RPMI7951 (cell line): ENCODE measurements around the gene DIO1. TPM values are rescaled to one million over a fixed set of nuclear protein-coding genes. Genes with fewer than 3 reads are reported as not detected.

Experiments
- DNase-seq: peaks from one replicate; pipeline ENCODE4 v3.0.0-alpha.2; 2012; ENCODE audit warnings: low read depth
- total RNA-seq: library from RNA; depleted of rRNA; stranded (reverse); fragments of >200 nt; shearing (Covaris generic); gene quantifications from 2 replicates; pipeline ENCODE4 v1.2.3, GENCODE V29; 2014

DIO1 gene
- total RNA-seq, 1 experiment from 2014 or later, result not detected

DNA sequence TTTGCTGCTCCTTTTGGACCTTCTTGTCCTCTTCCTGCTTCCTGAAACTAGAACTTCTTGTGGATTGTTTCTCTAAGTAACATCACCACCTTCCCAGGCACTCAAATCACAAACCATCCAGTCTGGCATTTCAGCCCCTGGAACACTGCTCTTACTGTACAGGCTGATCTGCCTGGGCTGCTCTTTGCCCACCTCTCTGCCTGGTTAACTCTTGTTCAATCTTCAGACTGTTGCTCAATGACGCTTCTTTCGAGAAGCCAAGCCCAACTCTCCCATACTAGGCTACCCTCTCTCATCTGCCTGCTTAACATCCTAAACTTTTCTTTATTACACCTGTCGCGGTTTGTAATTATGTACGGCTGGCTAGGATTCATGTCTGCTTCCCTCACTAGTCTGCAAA, 657 bp downstream of the DIO1 start:
- DNase-seq, result no peak

DNA sequence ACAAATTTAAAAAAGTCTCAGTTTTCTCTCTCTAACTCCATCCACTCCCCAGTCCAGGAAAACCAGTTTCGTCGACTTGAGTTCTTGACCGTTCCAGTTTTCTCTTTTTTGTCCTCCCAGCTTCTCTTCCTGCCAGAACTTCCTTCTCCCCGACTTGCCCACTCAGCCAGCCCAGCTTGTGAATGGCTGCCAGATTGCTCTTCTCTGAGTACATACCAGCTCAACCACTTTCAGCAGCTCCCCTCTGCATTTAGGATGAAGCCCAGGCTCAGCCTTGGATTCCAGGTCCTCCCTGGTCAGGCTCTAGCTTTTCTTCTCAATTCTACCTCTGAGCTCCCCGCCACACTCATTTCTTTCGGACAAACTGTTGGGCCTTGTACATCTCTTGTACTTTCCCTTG, 1.4 kb downstream of the DIO1 start:
- DNase-seq, result no peak

DNA sequence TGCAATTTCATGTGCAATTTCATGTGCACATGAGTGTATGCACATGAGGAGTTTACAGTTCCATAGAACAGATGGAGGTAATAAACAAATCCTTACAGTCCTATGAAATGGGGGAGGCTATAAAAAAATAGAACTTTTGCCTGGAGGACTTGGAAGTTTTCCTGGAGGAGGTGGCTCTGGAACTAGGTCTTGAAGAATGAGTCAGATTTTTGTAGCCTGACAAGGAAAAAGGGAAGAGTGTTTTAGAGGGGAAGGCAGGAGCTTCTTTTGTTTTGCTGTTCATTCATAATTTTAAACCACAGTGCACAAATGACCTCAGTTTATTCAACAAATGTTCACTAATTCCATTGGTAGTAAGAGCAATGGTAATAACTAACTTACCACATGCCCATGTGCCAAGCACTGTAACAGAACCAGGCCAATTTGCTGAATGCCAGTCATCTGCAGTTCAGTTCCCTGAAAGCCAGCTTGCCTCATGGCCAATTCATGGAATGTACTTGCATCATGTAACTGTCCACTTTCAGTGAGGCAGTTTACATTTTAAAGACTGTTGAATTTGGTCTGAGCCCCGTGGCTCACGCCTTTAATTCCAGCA, 2.7 kb downstream of the DIO1 start:
- DNase-seq, result peak; percentile 91

DNA sequence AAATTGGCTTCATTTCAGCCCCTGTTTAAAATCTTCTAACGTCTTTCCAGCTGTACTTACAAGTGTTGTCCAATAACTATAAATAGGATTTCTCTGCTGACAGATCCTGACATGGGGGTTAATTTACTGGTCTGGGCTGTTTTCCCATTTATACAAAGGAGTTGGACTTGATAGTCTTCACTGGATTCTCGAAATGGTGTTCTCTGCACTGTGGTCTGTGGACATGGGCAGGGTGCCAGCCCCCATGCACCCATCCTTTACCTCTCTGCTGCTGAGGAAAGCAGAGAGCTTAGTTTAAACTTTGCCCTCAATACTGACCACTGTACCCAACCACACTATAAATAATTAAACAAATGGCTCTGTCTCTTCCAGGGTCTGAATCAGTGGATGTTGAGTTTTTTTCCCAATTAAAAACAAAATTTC, 5.2 kb downstream of the DIO1 start:
- DNase-seq, result peak; percentile 79

GRCh38 chr1:53899708-53900107, 5.7 kb downstream of the DIO1 start:
- no peak for DNase-seq

DNA sequence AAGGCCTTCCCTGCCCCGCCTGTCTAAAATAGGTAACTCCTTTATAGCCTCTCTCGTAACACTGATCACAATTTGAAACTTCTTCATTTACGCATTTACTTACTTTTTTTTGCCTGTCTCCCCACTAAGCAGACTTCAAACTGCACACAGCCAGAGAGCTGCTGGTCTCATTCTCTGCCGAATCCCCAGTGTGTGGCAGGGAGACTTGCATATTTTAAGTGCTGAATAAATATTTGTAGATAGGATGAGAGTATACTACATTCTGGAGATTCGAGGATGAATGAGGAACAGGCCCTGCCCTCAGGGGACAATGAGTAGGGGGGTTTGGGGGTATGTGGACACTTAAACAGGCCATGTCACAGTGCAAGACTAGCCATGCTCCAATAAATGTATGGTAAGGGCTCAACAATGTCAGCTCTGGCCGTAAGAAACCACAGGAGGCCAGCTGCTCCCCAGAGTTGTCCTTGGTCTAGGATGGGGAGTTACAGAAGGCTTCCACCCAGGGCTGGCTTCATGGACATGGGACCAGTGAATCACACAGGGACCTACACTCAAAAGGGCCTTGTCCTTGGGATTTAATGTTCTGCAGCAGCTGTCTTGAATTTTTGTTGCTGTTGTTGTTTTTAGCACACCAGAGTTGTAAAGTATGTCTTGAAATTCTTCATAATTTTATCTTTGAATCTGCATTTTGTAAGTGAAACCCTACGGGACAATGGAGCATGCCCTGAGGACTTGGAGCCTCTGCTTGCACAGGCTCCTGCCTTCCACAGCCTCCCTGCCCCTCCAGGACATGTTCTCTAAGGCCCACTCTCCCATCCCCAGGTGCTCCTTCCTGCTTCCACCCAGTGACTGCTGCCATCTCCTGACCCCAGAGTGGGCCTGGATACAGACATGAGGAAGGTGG, 8.5 kb downstream of the DIO1 start:
- peak; percentile 29 for DNase-seq

DNA sequence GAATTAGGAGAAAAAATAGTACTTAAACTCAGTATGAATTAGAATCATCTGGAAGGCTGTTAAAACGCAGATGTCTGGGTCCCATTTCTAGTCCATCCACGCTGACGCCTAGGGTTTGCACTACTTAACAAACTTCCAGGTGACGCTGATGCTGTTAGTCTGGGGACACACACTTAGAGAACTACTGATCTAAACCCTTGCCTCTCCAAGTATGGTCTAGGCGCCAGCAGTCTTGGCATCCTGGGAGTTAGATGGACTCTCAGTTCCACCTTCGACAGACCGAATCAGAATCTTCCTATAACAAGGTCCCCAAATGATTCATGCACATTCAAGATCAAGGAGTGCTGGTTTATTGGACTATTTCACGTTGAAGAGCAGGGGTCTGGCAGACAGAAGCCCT, 11.5 kb downstream of the DIO1 start:
- DNase-seq, result no peak

GRCh38 chr1:53906121-53906520, 12.1 kb downstream of the DIO1 start:
- DNase-seq, result no peak

DNA sequence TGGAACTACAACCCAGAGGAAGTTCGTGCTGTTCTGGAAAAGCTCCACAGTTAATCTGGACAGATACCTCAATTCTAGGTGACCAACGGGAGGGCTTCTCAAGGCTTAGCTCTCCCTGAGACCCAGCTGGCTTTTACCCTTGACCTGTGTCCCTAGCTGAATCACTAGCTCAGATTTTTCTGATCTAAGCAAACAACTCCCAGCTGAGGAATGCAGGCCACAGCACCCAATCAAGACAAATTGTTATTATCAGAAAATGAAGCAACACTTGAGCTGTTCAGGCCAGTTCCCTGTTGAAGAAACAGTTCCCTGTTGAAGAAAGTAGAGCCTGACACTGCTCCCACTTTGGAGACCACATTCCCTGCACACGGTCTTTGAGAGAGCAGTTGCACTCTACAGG, 16.0 kb downstream of the DIO1 start:
- DNase-seq, result no peak

- DNase-seq, result no peak
These were observed 17.5 kb downstream of the DIO1 start for GRCh38 chr1:53911442-53911841.

DNA sequence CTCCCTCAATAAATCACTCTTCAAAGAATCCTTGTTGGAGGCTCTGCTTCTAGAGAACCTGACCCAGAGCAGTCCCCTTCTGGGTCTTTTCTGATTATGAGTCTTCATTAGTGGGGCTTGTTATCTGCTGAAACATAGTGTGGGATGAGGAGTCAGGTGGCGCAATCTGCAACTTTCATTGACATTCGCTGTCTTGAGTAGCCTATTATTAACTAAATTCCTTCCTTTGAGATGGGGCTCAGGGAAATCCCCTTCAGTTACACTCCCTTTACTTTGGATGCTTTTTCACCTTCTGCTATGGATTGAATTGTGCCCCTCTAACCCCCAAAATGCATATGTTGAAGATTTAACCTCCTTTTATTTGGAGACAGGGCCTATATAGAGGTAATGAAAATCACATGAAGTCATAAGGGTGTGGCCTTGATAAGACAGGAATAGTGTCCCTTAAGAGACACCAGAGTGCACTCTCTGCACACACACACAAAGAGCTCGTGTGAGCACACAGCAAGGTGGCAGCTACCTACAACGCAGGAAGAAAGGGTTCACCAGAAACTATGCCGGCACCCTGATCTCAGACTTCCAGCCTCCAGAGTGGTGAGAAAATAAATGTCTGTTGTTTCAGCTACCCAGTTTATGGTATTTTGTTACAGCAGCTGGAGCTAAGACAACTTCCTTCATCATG, 19.5 kb downstream of the DIO1 start:
- DNase-seq, result no peak

- no peak for DNase-seq
These were observed 24.4 kb downstream of the DIO1 start for GRCh38 chr1:53918343-53918742.

- DNase-seq, result peak; percentile 64
These were observed 25.7 kb downstream of the DIO1 start for GRCh38 chr1:53919675-53920066.

DNA sequence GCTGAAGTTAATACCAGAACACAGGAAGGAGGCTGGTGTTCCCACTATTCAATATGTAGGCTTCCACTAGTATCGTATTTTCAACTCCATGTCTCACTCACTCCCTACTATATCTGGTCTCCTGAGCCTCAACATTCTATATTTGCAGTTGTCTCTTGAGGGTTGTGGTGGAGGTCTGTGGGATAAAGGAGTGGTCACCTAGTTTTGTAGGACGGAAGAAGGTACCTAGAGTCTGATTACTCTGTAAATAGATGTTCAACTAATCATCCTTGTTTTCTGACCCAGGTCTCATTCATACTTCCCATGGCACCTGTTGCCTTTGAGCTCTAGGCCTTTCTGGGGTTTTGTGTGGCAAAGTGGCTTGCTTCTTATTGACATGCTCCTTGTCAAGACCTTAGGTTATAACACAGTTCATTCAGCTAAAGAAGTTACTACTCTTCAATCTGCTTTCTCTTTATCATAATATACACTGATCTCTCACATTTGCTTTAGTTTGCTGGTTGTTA, 33.4 kb downstream of the DIO1 start:
- no peak for DNase-seq

DNA sequence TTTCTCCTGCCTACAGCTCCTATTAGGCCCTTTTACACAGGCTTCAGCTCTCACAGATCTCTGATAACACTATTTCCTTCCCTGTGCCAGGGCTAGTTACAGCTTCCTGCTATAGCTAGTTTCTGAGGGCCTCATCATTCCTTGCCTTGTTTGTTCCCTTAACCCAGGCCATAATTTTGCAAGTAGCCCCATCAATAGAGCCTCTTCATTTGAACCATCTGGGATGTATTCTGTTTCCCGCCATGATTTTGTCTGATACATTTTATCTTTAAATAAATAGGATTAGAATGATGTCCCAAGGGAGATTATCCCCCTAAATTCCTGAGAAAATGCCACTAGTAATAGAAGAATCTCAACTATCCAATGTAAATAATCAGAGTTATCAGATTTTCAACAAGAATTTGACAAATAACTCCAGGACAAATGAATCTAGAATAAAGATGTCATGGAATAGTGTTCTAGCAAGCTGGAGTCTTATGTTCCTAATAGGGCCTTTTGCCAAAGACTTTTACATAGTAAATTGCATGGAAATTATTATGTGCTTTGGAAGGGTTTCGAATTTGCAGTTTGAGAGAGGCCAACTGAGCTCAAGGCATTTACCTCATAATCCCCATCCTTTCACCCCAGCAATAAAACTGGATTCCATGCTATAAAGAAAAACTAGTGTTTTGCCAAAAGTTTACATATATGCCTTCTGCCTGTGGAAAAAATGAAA, 35.4 kb downstream of the DIO1 start:
- no peak for DNase-seq

GRCh38 chr1:53930932-53931331, 36.9 kb downstream of the DIO1 start:
- no peak for DNase-seq

DNA sequence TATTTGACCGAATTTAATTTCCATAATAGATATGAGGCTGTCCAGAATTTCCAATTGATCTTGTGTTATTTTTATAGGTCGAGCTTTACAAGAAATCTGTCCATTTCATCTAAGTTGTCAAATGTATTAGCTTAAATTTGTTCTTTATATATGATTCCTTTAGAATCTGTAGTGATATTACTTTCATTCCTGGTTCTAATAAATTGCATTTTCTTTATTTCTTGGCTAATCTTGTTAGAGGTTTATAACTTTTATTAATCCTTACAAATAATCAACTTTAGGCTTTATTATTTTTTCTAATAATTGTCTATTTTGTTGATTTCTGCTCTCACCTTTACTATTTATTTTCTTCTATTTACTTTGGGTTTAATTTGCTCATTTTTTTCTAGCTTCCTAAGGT, 37.5 kb downstream of the DIO1 start:
- DNase-seq, result no peak

DNA sequence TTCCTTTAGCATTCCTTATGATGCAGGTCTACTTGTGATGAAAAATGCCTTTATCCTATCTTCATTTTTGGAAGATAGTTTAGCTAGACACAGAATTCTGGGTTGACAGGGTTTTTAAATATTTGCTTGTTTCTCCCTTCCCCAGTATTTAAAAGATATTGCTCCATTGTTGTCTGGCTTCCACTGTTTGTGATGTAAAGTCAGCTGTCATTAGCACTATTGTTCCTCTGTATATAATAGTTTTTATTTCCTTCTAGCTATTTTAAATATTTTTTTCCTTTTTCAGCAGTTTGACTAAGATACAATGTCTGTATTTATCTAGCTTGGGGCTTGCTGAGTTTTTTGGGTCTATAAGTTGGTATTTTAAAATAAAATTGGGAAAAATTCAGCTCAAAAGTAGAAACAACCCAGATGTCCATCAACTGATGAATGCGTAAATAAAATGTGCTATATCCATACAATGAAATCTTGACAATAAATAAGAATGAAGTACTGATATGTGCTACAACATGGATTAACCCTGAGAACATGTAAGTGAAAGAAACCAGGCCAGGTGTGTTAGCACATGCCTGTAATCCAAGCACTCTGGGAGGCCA, 40.3 kb downstream of the DIO1 start:
- DNase-seq, result no peak

DNA sequence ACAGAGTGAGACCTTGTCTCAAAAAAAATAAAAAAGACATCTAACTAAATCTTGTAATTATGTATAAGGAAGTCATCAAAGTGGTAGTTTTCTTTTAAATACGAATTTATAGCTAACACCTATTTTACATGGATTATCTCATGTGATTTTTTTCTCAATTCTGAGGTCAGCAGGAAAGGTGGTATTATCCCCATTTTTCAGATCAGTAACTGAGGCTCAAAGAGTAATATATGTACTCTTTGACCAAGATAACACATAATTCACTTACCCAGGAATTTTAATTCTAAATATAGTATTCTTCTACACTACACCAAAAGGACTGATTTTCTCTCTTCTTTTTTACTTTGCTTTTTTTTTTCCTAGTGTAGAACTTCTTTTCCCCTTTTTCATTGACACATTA, 42.4 kb downstream of the DIO1 start:
- DNase-seq, result no peak

DNA sequence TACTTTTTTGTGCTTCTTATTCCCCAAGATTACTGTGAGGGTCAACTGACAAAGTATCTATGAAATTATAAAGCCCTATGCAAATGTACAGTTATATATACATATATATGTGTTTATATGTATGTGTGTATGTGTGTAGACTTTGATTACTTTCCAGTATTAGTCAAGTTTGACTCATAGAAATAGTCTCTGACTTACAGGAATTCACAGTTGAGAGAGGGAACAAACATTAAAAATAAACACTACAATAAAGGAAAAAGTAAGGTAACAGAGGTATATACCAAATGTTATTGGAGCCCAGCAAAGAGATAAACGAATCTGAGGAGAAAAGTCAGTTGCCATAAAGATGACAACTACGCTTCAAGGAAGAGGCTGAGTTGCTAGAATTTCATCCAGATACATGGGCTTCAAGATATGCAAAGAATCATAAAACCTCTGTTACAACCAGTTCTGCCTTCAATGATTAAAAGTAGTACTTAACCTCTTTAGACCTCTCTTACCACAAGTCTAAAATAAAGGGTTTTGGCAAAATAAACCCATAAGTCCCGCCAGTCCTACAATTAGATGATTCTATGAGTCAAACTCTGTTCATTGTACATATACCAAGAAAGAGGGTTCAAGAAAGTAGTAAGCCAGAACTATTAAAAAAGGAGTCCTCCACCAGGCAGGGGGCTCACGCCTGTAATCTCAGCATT, 44.3 kb downstream of the DIO1 start:
- DNase-seq, result no peak
